ENCODE measurements around the gene TAOK1. TPM values are rescaled to one million over a fixed set of nuclear protein-coding genes. Genes with fewer than 3 reads are reported as not detected.

The TAOK1 gene
- total and polyA plus RNA-seq, 9 of the 15 experiments (the other 6 are each of a cell fraction or from before 2014, with no cell fraction given), result 3.2 to 33.1 (median 16.5) TPM

GRCh38 chr17:29389982-29390850, at the start of gene TAOK1 (continued):
- TF ChIP-seq SIX5 (IDR thresholded peaks at IDR 0.05; ENCODE audit: borderline replicate concordance in 1 of 2, insufficient read depth in 1 of 2, low read depth in 1 of 2, low read length in 2 of 2) (no peak), ETV1 (tag; conservative IDR thresholded peaks at IDR 0.05; ENCODE audit: low read depth) (0 out of 2 replicates have a peak, but pooled peaks have one; percentile 9), E2F3 (CRISPR knock-in tag; IDR thresholded peaks at IDR 0.05) (no peak), ZNF551 (CRISPR knock-in tag; IDR thresholded peaks at IDR 0.05) (no peak), GATAD2A (IDR thresholded peaks at IDR 0.05) (no peak), ZNF644 (tag; IDR thresholded peaks at IDR 0.05; ENCODE audit: low read depth) (no peak; the same call in 1 of the 2 replicates), ZC3H11A (IDR thresholded peaks at IDR 0.05; ENCODE audit: low read depth, low read length) (no peak), POLR2AphosphoS2 (IDR thresholded peaks at IDR 0.05; ENCODE audit: low read length) (no peak), MEF2A (IDR thresholded peaks at IDR 0.05; ENCODE audit: control insufficient read depth, low read depth, low read length) (no peak), MLX (CRISPR knock-in tag; conservative IDR thresholded peaks at IDR 0.05) (no peak), SNRNP70 (optimal IDR thresholded peaks at IDR 0.05; ENCODE audit: low read depth, low read length) (no peak), SRSF9 (IDR thresholded peaks at IDR 0.05; ENCODE audit: borderline replicate concordance, low read depth, low read length) (no peak), CEBPB (tag; IDR thresholded peaks at IDR 0.05) (no peak), YBX1 (IDR thresholded peaks at IDR 0.05) (no peak), CHD4 (IDR thresholded peaks at IDR 0.05; ENCODE audit: insufficient read depth, insufficient replicate concordance, low read depth, low read length, poor library complexity, severe bottlenecking) (no peak), HDAC1 (IDR thresholded peaks at IDR 0.05) (peak in 1 of 2 experiments; percentile 78; a peak in 2 of 4 replicates), SIN3A (IDR thresholded peaks at IDR 0.05; ENCODE audit: borderline replicate concordance in 2 of 2, control insufficient read depth in 1 of 2, low read depth in 2 of 2, low read length in 2 of 2) (peak; percentile 62 to 69; a peak in 3 of 4 replicates), HNRNPK (IDR thresholded peaks at IDR 0.05; ENCODE audit: low read depth, low read length, poor library complexity, severe bottlenecking) (peak; percentile 47), DDX20 (tag; IDR thresholded peaks at IDR 0.05; ENCODE audit: low read depth) (no peak), ZNF444 (CRISPR knock-in tag; IDR thresholded peaks at IDR 0.05) (no peak), ZNF780A (CRISPR knock-in tag; IDR thresholded peaks at IDR 0.05) (no peak), ZNF212 (CRISPR knock-in tag; IDR thresholded peaks at IDR 0.05) (no peak), PTTG1 (tag; IDR thresholded peaks at IDR 0.05; ENCODE audit: low read depth) (no peak), ILK (tag; IDR thresholded peaks at IDR 0.05; ENCODE audit: borderline replicate concordance, low read depth) (no peak)
- TF ChIP-seq, protein P1, sequence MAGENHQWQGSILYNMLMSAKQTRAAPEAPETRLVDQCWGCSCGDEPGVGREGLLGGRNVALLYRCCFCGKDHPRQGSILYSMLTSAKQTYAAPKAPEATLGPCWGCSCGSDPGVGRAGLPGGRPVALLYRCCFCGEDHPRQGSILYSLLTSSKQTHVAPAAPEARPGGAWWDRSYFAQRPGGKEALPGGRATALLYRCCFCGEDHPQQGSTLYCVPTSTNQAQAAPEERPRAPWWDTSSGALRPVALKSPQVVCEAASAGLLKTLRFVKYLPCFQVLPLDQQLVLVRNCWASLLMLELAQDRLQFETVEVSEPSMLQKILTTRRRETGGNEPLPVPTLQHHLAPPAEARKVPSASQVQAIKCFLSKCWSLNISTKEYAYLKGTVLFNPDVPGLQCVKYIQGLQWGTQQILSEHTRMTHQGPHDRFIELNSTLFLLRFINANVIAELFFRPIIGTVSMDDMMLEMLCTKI (IDR thresholded peaks at IDR 0.05; ENCODE audit: partially characterized antibody), result no peak

Measured in K562 (cell line).